ENCODE measurements around the gene RPP40. TPM values are rescaled to one million over a fixed set of nuclear protein-coding genes. Genes with fewer than 3 reads are reported as not detected.
"Not testable (repeated sequence)": the region's sequence is repeated elsewhere in the genome, so short reads cannot be mapped to it uniquely, and the experiment has no call there.

The RPP40 gene
- total and polyA plus RNA-seq, 9 of the 15 experiments (the other 6 are each of a cell fraction or from before 2014, with no cell fraction given): 22.6 to 114 (median 39.0) TPM

DNA sequence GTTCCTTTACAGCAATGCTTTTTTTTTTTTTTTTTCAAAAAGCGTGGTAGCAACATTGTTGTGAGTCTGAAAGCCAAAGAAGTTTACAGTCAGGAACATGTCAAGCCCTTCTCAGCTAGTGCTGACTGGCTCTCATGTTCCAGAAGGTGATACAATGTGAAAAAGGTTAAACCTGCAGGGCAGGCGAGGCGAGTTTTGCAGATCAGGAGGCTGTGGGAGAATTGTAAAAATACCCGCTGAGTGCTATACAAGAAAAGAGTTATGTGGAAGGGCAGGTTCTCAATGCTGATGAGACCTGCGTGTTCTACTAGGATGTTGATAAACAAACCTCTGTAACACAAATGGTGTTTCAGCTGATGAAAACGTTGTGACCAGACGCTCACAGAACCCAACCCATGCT is 30.9 kb upstream of the RPP40 start (continued):
- TF ChIP-seq RUNX1 (IDR thresholded peaks at IDR 0.05; ENCODE audit: low read depth): no peak
- TF ChIP-seq ZZZ3 (IDR thresholded peaks at IDR 0.05): no peak
- TF ChIP-seq NCOA4 (IDR thresholded peaks at IDR 0.05; ENCODE audit: partially characterized antibody): no peak

DNA sequence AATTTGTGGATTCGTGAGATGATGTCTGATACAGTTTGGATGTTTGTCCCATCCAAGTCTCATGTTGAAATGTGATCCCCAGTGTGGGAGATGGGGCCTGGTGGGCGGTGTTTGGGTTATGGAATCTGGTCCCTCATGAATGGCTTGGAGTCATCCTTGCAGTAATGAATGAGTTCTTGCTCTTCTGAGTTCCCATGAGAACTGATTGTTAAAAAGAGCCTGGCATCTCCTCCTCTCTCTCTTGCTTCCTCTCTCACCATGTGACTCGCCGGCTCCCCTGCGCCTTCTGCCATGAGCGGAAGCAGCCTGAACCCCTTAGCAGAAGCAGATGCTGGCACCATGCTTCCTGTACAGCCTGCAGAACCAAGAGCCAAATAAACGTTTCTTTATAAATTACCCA is 30.5 kb upstream of the RPP40 start:
- Histone ChIP-seq H3K4me2 (ENCODE audit: insufficient read depth, low read length) (no peak overlapping the region), H3K27ac (ENCODE audit: extremely low read depth, low read depth, low read length) (no peak overlapping the region), H3K4me1 (replicated peaks in 1 of 2; ENCODE audit: control insufficient read depth in 2 of 2, insufficient read depth in 2 of 2, low read length in 2 of 2) (peaks cover 3 to 4% of the 10 kb centered on the region in 2 experiments; a peak in 4 of 5 replicates), H2AFZ (ENCODE audit: low read depth, low read length) (0 out of 2 replicates have a peak overlapping the region, but pooled peaks have one; percentile 13), H3K9me3 (replicated peaks; ENCODE audit: control insufficient read depth, insufficient read depth, low read depth, low read length) (peaks cover 3% of the 10 kb centered on the region; the same call in 1 of the 2 replicates), H3K27me3 (ENCODE audit: control insufficient read depth in 2 of 2, insufficient read depth in 2 of 2, low read length in 2 of 2) (0 out of 5 replicates have a peak, but pooled peaks cover 0 to 2% of the 10 kb centered on the region in 2 experiments), H3K9ac (ENCODE audit: insufficient read depth in 1 of 2, low read depth in 2 of 2, low read length in 2 of 2) (no peak overlapping the region), H3K4me3 (no peak overlapping the region), H3K9me1 (ENCODE audit: control insufficient read depth, insufficient read depth, low read length) (no peaks in the 10 kb centered on the region), H4K20me1 (replicated peaks; ENCODE audit: control insufficient read depth, insufficient read depth, low read length) (no peaks in the 10 kb centered on the region), H3K79me2 (ENCODE audit: control insufficient read depth, insufficient read depth, low read length) (no peaks in the 10 kb centered on the region), H3K36me3 (ENCODE audit: control insufficient read depth, insufficient read depth, low read length) (no peaks in the 10 kb centered on the region)
- intact Hi-C loops (cut with micrococcal nuclease) (loop anchor here (5.0 to 10.0 kb wide), 3 partner anchors 77 to 180 kb away; no protein-coding TSS in a partner anchor), in situ Hi-C loops (cut with MboI) (no loop called here)
- CTCF ChIA-PET (ENCODE audit: low intra/inter-chr PET ratio): no interaction called here
- POLR2A ChIA-PET: no interaction called here
- TF ChIP-seq FOXK1 (CRISPR knock-in tag; IDR thresholded peaks at IDR 0.05; ENCODE audit: borderline replicate concordance): no peak
- no peak for ATAC-seq
- WGBS (ENCODE audit: insufficient coverage, low coverage, missing lambda C conversion rate): 43% methylated on average over 7 of the region's 7 CpGs
- no TSS peak for BruUV-seq (replicated peaks)
- DNase-seq (ENCODE audit: extremely low read depth in 1 of 4, low spot score in 3 of 4): no peak
- FAIRE-seq: no peak

- intact Hi-C loops (cut with micrococcal nuclease): loop anchor here (5.0 to 10.0 kb wide), 3 partner anchors 76 to 179 kb away; no protein-coding TSS in a partner anchor
- H3K4me1 ChIP-seq (replicated peaks in 1 of 2; ENCODE audit: control insufficient read depth in 2 of 2, insufficient read depth in 2 of 2, low read length in 2 of 2); POLR2A ChIA-PET; in situ Hi-C loops (cut with MboI); FAIRE-seq; H3K4me2 ChIP-seq (ENCODE audit: insufficient read depth, low read length); H3K9me1 ChIP-seq (ENCODE audit: control insufficient read depth, insufficient read depth, low read length); CTCF ChIA-PET (ENCODE audit: low intra/inter-chr PET ratio); DNase-seq (ENCODE audit: extremely low read depth in 1 of 4, low spot score in 3 of 4); H3K9me3 ChIP-seq (replicated peaks; ENCODE audit: control insufficient read depth, insufficient read depth, low read depth, low read length); ATAC-seq; H3K27me3 ChIP-seq (ENCODE audit: control insufficient read depth in 2 of 2, insufficient read depth in 2 of 2, low read length in 2 of 2); H2AFZ ChIP-seq (ENCODE audit: low read depth, low read length); BruUV-seq (replicated peaks); H3K36me3 ChIP-seq (ENCODE audit: control insufficient read depth, insufficient read depth, low read length); H4K20me1 ChIP-seq (replicated peaks; ENCODE audit: control insufficient read depth, insufficient read depth, low read length); H3K4me3 ChIP-seq; H3K9ac ChIP-seq (ENCODE audit: insufficient read depth in 1 of 2, low read depth in 2 of 2, low read length in 2 of 2); H3K79me2 ChIP-seq (ENCODE audit: control insufficient read depth, insufficient read depth, low read length); H3K27ac ChIP-seq (ENCODE audit: extremely low read depth, low read depth, low read length): not testable (repeated sequence)
- 34% methylated on average over 5 of the region's 14 CpGs for WGBS (ENCODE audit: insufficient coverage, low coverage, missing lambda C conversion rate)
Observed at GRCh38 chr6:5033214-5033904, 29.5 kb upstream of the RPP40 start.

- H3K27me3 ChIP-seq (ENCODE audit: control insufficient read depth in 2 of 2, insufficient read depth in 2 of 2, low read length in 2 of 2); H3K79me2 ChIP-seq (ENCODE audit: control insufficient read depth, insufficient read depth, low read length); BruUV-seq (replicated peaks); H3K36me3 ChIP-seq (ENCODE audit: control insufficient read depth, insufficient read depth, low read length); H3K9me3 ChIP-seq (replicated peaks; ENCODE audit: control insufficient read depth, insufficient read depth, low read depth, low read length); FAIRE-seq; ATAC-seq; POLR2A ChIA-PET; CTCF ChIA-PET (ENCODE audit: low intra/inter-chr PET ratio); H3K9me1 ChIP-seq (ENCODE audit: control insufficient read depth, insufficient read depth, low read length); H4K20me1 ChIP-seq (replicated peaks; ENCODE audit: control insufficient read depth, insufficient read depth, low read length); DNase-seq (ENCODE audit: extremely low read depth in 1 of 4, low spot score in 3 of 4); H3K4me3 ChIP-seq; H3K4me1 ChIP-seq (replicated peaks in 1 of 2; ENCODE audit: control insufficient read depth in 2 of 2, insufficient read depth in 2 of 2, low read length in 2 of 2); in situ Hi-C loops (cut with MboI); H3K27ac ChIP-seq (ENCODE audit: extremely low read depth, low read depth, low read length): not testable (repeated sequence)
- intact Hi-C loops (cut with micrococcal nuclease): loop anchor here (5.0 to 10.0 kb wide), 3 partner anchors 75 to 178 kb away; no protein-coding TSS in a partner anchor
- H3K9ac ChIP-seq (ENCODE audit: insufficient read depth in 1 of 2, low read depth in 2 of 2, low read length in 2 of 2): 0 out of 4 replicates have a peak overlapping the region, but pooled peaks of 1 of the 2 experiments have one; percentile 42
- 23% methylated on average over 13 of the region's 13 CpGs for WGBS (ENCODE audit: insufficient coverage, low coverage, missing lambda C conversion rate)
- peak overlapping the region; percentile 26 for H3K4me2 ChIP-seq (ENCODE audit: insufficient read depth, low read length)
- H2AFZ ChIP-seq (ENCODE audit: low read depth, low read length): peak overlapping the region; percentile 38; the same call in 1 of the 2 replicates
Observed at GRCh38 chr6:5032706-5033105, 28.9 kb upstream of the RPP40 start.

Measured in K562 (cell line).